Calu3 (cell line): ENCODE data around the gene ZC3H13. TPM values are rescaled to one million over a fixed set of nuclear protein-coding genes. Genes with fewer than 3 reads are reported as not detected.

ENCODE experiments used
- BruUV-seq: library from RNA; stranded (reverse); fragments of 400-500 nt; replicated peaks from 2 replicates; lab custom pipeline; 2021; lab: Mats Ljungman, UMichigan
- CTCF ChIA-PET: fragments of 300-600 bp; sonication (Branson Sonifier 250); formaldehyde crosslinking; loops from one replicate; lab custom pipeline; 2022; ENCODE audit warnings: antibody characterized with exemption; lab: Charles Lee
- DNase-seq: peaks from one replicate; pipeline ENCODE4 v3.0.0; 2022
- H3K27ac Mint-ChIP-seq: one replicate; pipeline ENCODE4 v1.8.0; 2022; ENCODE audit warnings: mixed read lengths; ENCODE audit not compliant: unreplicated experiment
- H3K27me3 Mint-ChIP-seq: one replicate; pipeline ENCODE4 v1.8.0; 2022; ENCODE audit warnings: mixed read lengths; ENCODE audit not compliant: unreplicated experiment
- H3K36me3 Mint-ChIP-seq: one replicate; pipeline ENCODE4 v1.8.0; 2022; ENCODE audit warnings: mild to moderate bottlenecking, moderate library complexity, mixed read lengths; ENCODE audit not compliant: insufficient read depth, unreplicated experiment
- H3K4me1 Mint-ChIP-seq: one replicate; pipeline ENCODE4 v1.8.0; 2022; ENCODE audit warnings: mild to moderate bottlenecking, low read depth, mixed read lengths; ENCODE audit not compliant: unreplicated experiment
- H3K4me3 Mint-ChIP-seq: one replicate; pipeline ENCODE4 v1.8.0; 2022; ENCODE audit warnings: mild to moderate bottlenecking, low read depth, moderate library complexity, mixed read lengths; ENCODE audit not compliant: unreplicated experiment
- H3K9me3 Mint-ChIP-seq: one replicate; pipeline ENCODE4 v1.8.0; 2022; ENCODE audit warnings: low read depth, mixed read lengths; ENCODE audit not compliant: unreplicated experiment
- CTCF ChIP-seq: fragments of 200-600 bp; IDR thresholded peaks from one replicate; pipeline ENCODE4 v1.8.0; 2022; ENCODE audit warnings: antibody characterized with exemption; ENCODE audit not compliant: unreplicated experiment
- intact Hi-C: fragments of 100-400 bp; cut with micrococcal nuclease; formaldehyde crosslinking; loops from one replicate; pipeline ENCODE4 v1.10.0; 2022; ENCODE audit not compliant: unreplicated experiment
- total RNA-seq: library from RNA; stranded (reverse); gene quantifications from 2 replicates; pipeline ENCODE4 v1.2.3, GENCODE V29; 2022

The ZC3H13 gene
- total RNA-seq, 1 experiment from 2014 or later = 28.5 TPM

- peaks cover 8% of the 10 kb centered on the region for H3K4me1 Mint-ChIP-seq
- H3K27me3 Mint-ChIP-seq = peaks cover 43% of the 10 kb centered on the region
- no TSS peak for BruUV-seq
Measured at GRCh38 chr13:45934283-45934682, 118.3 kb downstream of the ZC3H13 start.

GRCh38 chr13:45933203-45933908 lies 119.2 kb downstream of the ZC3H13 start:
- peaks cover 4% of the 10 kb centered on the region for H3K36me3 Mint-ChIP-seq
- H3K9me3 Mint-ChIP-seq = no peaks in the 10 kb centered on the region
- no peak for TF ChIP-seq CTCF
- peaks cover 13% of the 10 kb centered on the region for H3K4me1 Mint-ChIP-seq
- CTCF ChIA-PET = no interaction called here
- H3K27me3 Mint-ChIP-seq = peaks cover 43% of the 10 kb centered on the region
- intact Hi-C loops = no loop called here
- BruUV-seq = no TSS peak
- no peak for DNase-seq
- no peak overlapping the region for H3K27ac Mint-ChIP-seq
- H3K4me3 Mint-ChIP-seq = no peak overlapping the region

More at GRCh38 chr13:45934283-45934682, 118.3 kb downstream of the ZC3H13 start:
- intact Hi-C loops = no loop called here
- no peak overlapping the region for H3K27ac Mint-ChIP-seq
- CTCF ChIA-PET = no interaction called here
- H3K4me3 Mint-ChIP-seq = no peak overlapping the region
- H3K9me3 Mint-ChIP-seq = no peaks in the 10 kb centered on the region
- no peak for TF ChIP-seq CTCF
- H3K36me3 Mint-ChIP-seq = no peaks in the 10 kb centered on the region
- DNase-seq = no peak

GRCh38 chr13:45932676-45933075 lies 119.9 kb downstream of the ZC3H13 start:
- peak; percentile 10 for DNase-seq
- no peak for TF ChIP-seq CTCF
- BruUV-seq = no TSS peak
- intact Hi-C loops = no loop called here
- no peak overlapping the region for H3K4me3 Mint-ChIP-seq
- peaks cover 4% of the 10 kb centered on the region for H3K36me3 Mint-ChIP-seq
- H3K27ac Mint-ChIP-seq = no peak overlapping the region
- CTCF ChIA-PET = no interaction called here
- peaks cover 43% of the 10 kb centered on the region for H3K27me3 Mint-ChIP-seq
- H3K4me1 Mint-ChIP-seq = peaks cover 17% of the 10 kb centered on the region
- H3K9me3 Mint-ChIP-seq = no peaks in the 10 kb centered on the region

- no peak for TF ChIP-seq CTCF
- BruUV-seq = no TSS peak
- Mint-ChIP-seq H3K36me3 (peaks cover 4% of the 10 kb centered on the region), H3K4me1 (peaks cover 17% of the 10 kb centered on the region), H3K9me3 (no peaks in the 10 kb centered on the region), H3K27me3 (peaks cover 43% of the 10 kb centered on the region), H3K27ac (no peak overlapping the region), H3K4me3 (no peak overlapping the region)
- DNase-seq = no peak
- intact Hi-C loops = no loop called here
- CTCF ChIA-PET = no interaction called here
Measured at GRCh38 chr13:45932172-45932571, 120.4 kb downstream of the ZC3H13 start.
